Measurements from ENCODE around the gene CACNA1C.

DNA sequence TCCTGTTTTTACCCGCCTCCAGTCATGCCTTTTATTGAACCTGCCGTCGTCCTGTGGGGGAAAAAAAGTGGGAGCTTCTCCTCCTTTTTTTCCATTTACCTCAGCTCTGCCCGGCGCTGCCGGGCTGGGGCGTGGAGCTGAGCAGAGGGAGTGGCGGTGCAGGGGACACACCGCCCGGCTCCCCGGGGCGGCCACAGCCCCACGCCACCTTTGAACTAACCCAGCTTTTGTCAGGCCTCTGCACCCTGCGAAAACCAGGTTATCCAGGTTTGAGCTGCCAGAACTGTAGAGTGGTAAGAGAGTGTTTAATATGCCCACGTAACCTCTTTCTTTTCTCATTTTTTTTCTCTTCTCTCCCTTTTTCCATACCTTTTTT, 581.0 kb downstream of the CACNA1C start:
- TF ChIP-seq, protein P1, sequence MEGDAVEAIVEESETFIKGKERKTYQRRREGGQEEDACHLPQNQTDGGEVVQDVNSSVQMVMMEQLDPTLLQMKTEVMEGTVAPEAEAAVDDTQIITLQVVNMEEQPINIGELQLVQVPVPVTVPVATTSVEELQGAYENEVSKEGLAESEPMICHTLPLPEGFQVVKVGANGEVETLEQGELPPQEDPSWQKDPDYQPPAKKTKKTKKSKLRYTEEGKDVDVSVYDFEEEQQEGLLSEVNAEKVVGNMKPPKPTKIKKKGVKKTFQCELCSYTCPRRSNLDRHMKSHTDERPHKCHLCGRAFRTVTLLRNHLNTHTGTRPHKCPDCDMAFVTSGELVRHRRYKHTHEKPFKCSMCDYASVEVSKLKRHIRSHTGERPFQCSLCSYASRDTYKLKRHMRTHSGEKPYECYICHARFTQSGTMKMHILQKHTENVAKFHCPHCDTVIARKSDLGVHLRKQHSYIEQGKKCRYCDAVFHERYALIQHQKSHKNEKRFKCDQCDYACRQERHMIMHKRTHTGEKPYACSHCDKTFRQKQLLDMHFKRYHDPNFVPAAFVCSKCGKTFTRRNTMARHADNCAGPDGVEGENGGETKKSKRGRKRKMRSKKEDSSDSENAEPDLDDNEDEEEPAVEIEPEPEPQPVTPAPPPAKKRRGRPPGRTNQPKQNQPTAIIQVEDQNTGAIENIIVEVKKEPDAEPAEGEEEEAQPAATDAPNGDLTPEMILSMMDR (IDR thresholded peaks at IDR 0.05; ENCODE audit: low read depth, low read length), result no peak
- TF ChIP-seq POLR2A (IDR thresholded peaks at IDR 0.05; ENCODE audit: extremely low read depth, insufficient read length), result no peak
